Measurements from ENCODE around the gene RPL37A. TPM values are rescaled to one million over a fixed set of nuclear protein-coding genes. Genes with fewer than 3 reads are reported as not detected.

The RPL37A gene
- total and polyA plus RNA-seq, 4 experiments from 2014 or later, result 1,713 to 3,751 (median 3,123) TPM

- H3K27me3 ChIP-seq (ENCODE audit: insufficient read depth, low read length), result no peaks in the 10 kb centered on the region
- ChIA-PET POLR2A (ENCODE audit: partially characterized antibody) (no interaction called here), CTCF (ENCODE audit: partially characterized antibody) (no interaction called here)
- Mint-ChIP-seq H3K36me3 (peaks cover 58 to 78% of the 10 kb centered on the region in 2 donors), H3K27me3 (no peaks in the 10 kb centered on the region), H3K4me3 (peak overlapping the region in 1 of 8 donors; percentile 24), H3K9me3 (peaks cover 0 to 2% (median 0%) of the 10 kb centered on the region in 8 donors), H3K4me1 (peaks cover 28 to 52% (median 41%) of the 10 kb centered on the region in 4 donors), H3K27ac (peak overlapping the region in 2 of 7 donors; percentile 3 to 34)
- DNase-seq, result no peak
- peaks cover 39% of the 10 kb centered on the region for H3K36me3 ChIP-seq (ENCODE audit: insufficient read depth, low read length)
- peaks cover 39% of the 10 kb centered on the region for H3K4me1 ChIP-seq (ENCODE audit: insufficient read depth, low read length)
- H3K9me3 ChIP-seq (ENCODE audit: control insufficient read depth in 1 of 2, low read length in 2 of 2), result no peaks in the 10 kb centered on the region
- no peak overlapping the region for H3K27ac ChIP-seq (ENCODE audit: low read depth, low read length)
- intact Hi-C loops (cut with micrococcal nuclease), result no loop called here
- H3K4me3 ChIP-seq (ENCODE audit: low read length in 2 of 2), result no peak overlapping the region
Measured at GRCh38 chr2:216503697-216504375, 5.2 kb downstream of the RPL37A start.

DNA sequence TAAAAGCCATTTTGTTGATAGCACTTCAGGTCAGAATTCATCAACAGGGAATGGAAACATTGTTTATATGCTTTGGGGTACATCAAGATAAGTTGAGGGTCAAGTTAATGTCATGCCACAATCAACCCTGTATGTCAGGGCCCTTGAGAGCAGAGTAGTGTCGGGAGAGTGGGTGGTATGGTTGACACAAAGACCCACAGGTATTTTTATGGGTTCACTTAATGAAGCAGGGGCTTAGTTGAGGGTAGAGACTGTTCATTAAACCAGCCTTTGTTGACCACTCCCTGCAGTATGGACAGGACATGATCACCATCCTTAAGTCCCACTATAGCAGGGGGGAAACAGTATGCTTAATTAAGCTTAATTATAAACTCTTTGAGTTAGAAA, 5.7 kb downstream of the RPL37A start:
- Histone ChIP-seq H3K36me3 (ENCODE audit: insufficient read depth, low read length) (peaks cover 39% of the 10 kb centered on the region), H3K4me1 (ENCODE audit: insufficient read depth, low read length) (peaks cover 37% of the 10 kb centered on the region), H3K4me3 (ENCODE audit: low read length in 2 of 2) (no peak overlapping the region), H3K27me3 (ENCODE audit: insufficient read depth, low read length) (no peaks in the 10 kb centered on the region), H3K27ac (ENCODE audit: low read depth, low read length) (no peak overlapping the region), H3K9me3 (ENCODE audit: control insufficient read depth in 1 of 2, low read length in 2 of 2) (no peaks in the 10 kb centered on the region)
- Mint-ChIP-seq H3K27me3 (no peaks in the 10 kb centered on the region), H3K4me3 (no peak overlapping the region), H3K4me1 (peaks cover 27 to 47% (median 37%) of the 10 kb centered on the region in 4 donors), H3K27ac (peak overlapping the region in 3 of 7 donors; percentile 3 to 36 (median 34)), H3K9me3 (peaks cover 0 to 2% (median 0%) of the 10 kb centered on the region in 8 donors), H3K36me3 (peaks cover 53 to 72% of the 10 kb centered on the region in 2 donors)
- no peak for DNase-seq
- intact Hi-C loops (cut with micrococcal nuclease), result no loop called here
- CTCF ChIA-PET (ENCODE audit: partially characterized antibody), result no interaction called here
- POLR2A ChIA-PET (ENCODE audit: partially characterized antibody), result no interaction called here

DNA sequence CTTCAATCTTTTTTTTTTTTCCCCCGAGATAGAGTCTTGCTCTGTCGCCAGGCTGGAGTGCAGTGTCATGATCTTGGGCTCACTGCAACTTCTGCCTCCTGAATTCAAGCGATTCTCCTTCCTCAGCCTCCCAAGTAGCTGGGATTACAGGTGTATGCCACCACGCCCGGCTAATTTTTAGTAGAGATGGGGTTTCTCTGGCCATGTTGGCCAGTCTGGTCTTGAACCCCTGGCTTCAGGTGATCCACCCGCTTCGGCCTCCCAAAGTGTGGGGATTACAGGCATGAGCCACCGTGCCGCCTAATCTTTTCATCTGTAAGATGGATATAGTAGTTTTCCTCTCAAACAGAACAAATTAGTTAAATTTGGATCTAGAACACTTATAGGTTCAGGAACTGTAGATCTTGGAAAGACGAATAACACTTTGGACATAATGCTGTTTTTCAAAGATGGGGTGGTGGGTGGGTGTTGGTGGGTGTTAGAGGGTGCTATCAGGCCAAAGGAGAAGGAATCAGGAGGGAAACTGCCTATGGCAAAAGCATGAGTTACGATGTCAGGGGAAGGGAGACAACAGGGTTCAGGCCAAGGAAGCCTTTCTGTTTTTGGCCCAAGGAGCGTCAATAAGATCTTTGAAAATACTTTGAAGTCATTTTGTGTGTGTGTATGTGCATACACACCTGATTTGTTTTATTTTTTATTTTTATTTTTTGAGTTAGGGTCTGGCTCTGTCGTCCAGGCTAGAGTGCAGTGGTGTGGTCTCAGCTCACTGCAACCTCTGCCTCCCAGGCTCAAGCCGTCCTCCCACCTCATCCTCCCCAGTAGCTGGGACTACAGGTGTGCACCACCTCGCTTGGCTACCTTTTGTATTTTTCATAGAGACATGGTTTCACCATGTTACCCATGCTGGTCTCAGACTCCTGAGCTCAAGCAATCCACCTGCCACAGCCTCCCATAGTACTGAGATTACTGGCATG, 6.8 kb downstream of the RPL37A start:
- no peak overlapping the region for H3K4me3 Mint-ChIP-seq
- intact Hi-C loops (cut with micrococcal nuclease), result no loop called here
- peaks cover 0 to 2% (median 0%) of the 10 kb centered on the region in 8 donors for H3K9me3 Mint-ChIP-seq
- H3K27me3 ChIP-seq (ENCODE audit: insufficient read depth, low read length), result no peaks in the 10 kb centered on the region
- H3K36me3 Mint-ChIP-seq, result peaks cover 43 to 62% of the 10 kb centered on the region in 2 donors
- no peak overlapping the region for H3K27ac ChIP-seq (ENCODE audit: low read depth, low read length)
- no peak for DNase-seq
- H3K27ac Mint-ChIP-seq, result peak overlapping the region in 5 of 7 donors; percentile 35 to 84 (median 55)
- H3K27me3 Mint-ChIP-seq, result no peaks in the 10 kb centered on the region
- peaks cover 29% of the 10 kb centered on the region for H3K36me3 ChIP-seq (ENCODE audit: insufficient read depth, low read length)
- POLR2A ChIA-PET (ENCODE audit: partially characterized antibody), result interaction anchor here (1.9 kb wide), 1 partner anchor 7 kb away, joined by 9 read pairs; the partner anchor contains the start of gene RPL37A
- CTCF ChIA-PET (ENCODE audit: partially characterized antibody), result interaction anchor here (1.2 to 1.7 kb wide), 2 partner anchors 9 to 12 kb away, joined by 3 to 10 read pairs; no protein-coding TSS in a partner anchor
- H3K4me1 ChIP-seq (ENCODE audit: insufficient read depth, low read length), result peaks cover 26% of the 10 kb centered on the region
- no peak overlapping the region for H3K4me3 ChIP-seq (ENCODE audit: low read length in 2 of 2)
- no peaks in the 10 kb centered on the region for H3K9me3 ChIP-seq (ENCODE audit: control insufficient read depth in 1 of 2, low read length in 2 of 2)
- peaks cover 17 to 36% (median 28%) of the 10 kb centered on the region in 4 donors for H3K4me1 Mint-ChIP-seq

GRCh38 chr2:216507220-216508160, 8.8 kb downstream of the RPL37A start:
- POLR2A ChIA-PET (ENCODE audit: partially characterized antibody), result interaction anchor here (1.2 to 1.9 kb wide), 2 partner anchors 9 kb away, joined by 4 to 9 read pairs; partner anchors contain the start of gene RPL37A
- Mint-ChIP-seq H3K36me3 (peaks cover 27 to 43% of the 10 kb centered on the region in 2 donors), H3K4me3 (no peak overlapping the region), H3K27me3 (no peaks in the 10 kb centered on the region), H3K4me1 (peaks cover 7 to 21% (median 19%) of the 10 kb centered on the region in 4 donors), H3K9me3 (peaks cover 0 to 2% (median 0%) of the 10 kb centered on the region in 8 donors), H3K27ac (peak overlapping the region in 2 of 7 donors; percentile 58 to 81)
- no peak overlapping the region for H3K4me3 ChIP-seq (ENCODE audit: low read length in 2 of 2)
- H3K27ac ChIP-seq (ENCODE audit: low read depth, low read length), result no peak overlapping the region
- peak in 1 of 5 donors; percentile 39 for DNase-seq
- CTCF ChIA-PET (ENCODE audit: partially characterized antibody), result interaction anchor here (0.7 to 3.3 kb wide), 4 partner anchors 9 to 12 kb away, joined by 3 to 19 read pairs (median 7); partner anchors contain the start of gene RPL37A
- H3K4me1 ChIP-seq (ENCODE audit: insufficient read depth, low read length), result peaks cover 10% of the 10 kb centered on the region
- H3K27me3 ChIP-seq (ENCODE audit: insufficient read depth, low read length), result no peaks in the 10 kb centered on the region
- no peaks in the 10 kb centered on the region for H3K9me3 ChIP-seq (ENCODE audit: control insufficient read depth in 1 of 2, low read length in 2 of 2)
- peaks cover 11% of the 10 kb centered on the region for H3K36me3 ChIP-seq (ENCODE audit: insufficient read depth, low read length)
- intact Hi-C loops (cut with micrococcal nuclease), result no loop called here

- peaks cover 23 to 36% of the 10 kb centered on the region in 2 donors for H3K36me3 Mint-ChIP-seq
- no peak overlapping the region for H3K4me3 ChIP-seq (ENCODE audit: low read length in 2 of 2)
- peaks cover 4% of the 10 kb centered on the region for H3K36me3 ChIP-seq (ENCODE audit: insufficient read depth, low read length)
- H3K27ac Mint-ChIP-seq, result peak overlapping the region in 1 of 7 donors; percentile 46
- H3K27ac ChIP-seq (ENCODE audit: low read depth, low read length), result no peak overlapping the region
- POLR2A ChIA-PET (ENCODE audit: partially characterized antibody), result interaction anchor here (1.2 kb wide), 1 partner anchor 10 kb away, joined by 4 read pairs; the partner anchor contains the start of gene RPL37A
- no peaks in the 10 kb centered on the region for H3K9me3 ChIP-seq (ENCODE audit: control insufficient read depth in 1 of 2, low read length in 2 of 2)
- CTCF ChIA-PET (ENCODE audit: partially characterized antibody), result interaction anchor here (1.3 to 3.3 kb wide), 2 partner anchors 10 to 11 kb away, joined by 4 to 19 read pairs; partner anchors contain the start of gene RPL37A
- H3K9me3 Mint-ChIP-seq, result peaks cover 0 to 2% (median 0%) of the 10 kb centered on the region in 8 donors
- no peak for DNase-seq
- peaks cover 6% of the 10 kb centered on the region for H3K4me1 ChIP-seq (ENCODE audit: insufficient read depth, low read length)
- no peak overlapping the region for H3K4me3 Mint-ChIP-seq
- H3K27me3 ChIP-seq (ENCODE audit: insufficient read depth, low read length), result no peaks in the 10 kb centered on the region
- H3K27me3 Mint-ChIP-seq, result no peaks in the 10 kb centered on the region
- intact Hi-C loops (cut with micrococcal nuclease), result no loop called here
- H3K4me1 Mint-ChIP-seq, result peaks cover 0 to 16% (median 14%) of the 10 kb centered on the region in 4 donors
Measured at GRCh38 chr2:216508229-216508628, 9.6 kb downstream of the RPL37A start.

DNA sequence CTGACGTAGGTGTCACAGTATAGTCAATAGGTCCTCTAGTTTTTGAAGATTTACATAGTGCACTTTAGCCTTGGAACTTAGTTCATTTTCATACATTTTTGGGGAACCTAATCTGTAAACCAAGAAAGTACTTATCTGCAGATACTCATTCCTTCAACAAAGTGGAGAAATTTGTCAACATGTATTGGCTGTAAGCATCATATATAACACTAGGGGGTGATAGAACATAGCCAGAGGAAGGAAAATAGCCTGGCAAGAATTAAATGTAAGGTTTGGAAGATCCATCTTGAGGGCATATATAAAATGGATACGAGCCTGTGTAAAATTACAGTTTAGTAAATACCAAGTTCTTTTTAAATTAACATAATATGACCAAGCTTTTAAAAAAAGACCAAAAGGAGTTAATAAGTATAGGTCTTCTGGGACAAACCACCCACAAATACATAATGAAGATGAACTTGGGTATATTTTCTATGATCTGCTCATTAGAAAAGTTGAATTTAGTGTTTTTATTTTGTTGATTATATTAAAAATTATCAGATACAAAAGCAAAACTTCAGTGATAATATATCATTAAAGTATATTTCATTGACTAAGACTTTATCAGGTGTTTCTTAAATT, 18.2 kb downstream of the RPL37A start:
- Histone ChIP-seq H3K27me3 (ENCODE audit: insufficient read depth, low read length) (no peaks in the 10 kb centered on the region), H3K36me3 (ENCODE audit: insufficient read depth, low read length) (no peaks in the 10 kb centered on the region), H3K27ac (ENCODE audit: low read depth, low read length) (no peak overlapping the region), H3K4me3 (ENCODE audit: low read length in 2 of 2) (no peak overlapping the region), H3K9me3 (ENCODE audit: control insufficient read depth in 1 of 2, low read length in 2 of 2) (no peaks in the 10 kb centered on the region), H3K4me1 (ENCODE audit: insufficient read depth, low read length) (no peaks in the 10 kb centered on the region)
- ChIA-PET POLR2A (ENCODE audit: partially characterized antibody) (no interaction called here), CTCF (ENCODE audit: partially characterized antibody) (interaction anchor here (1.2 to 11.2 kb wide), 6 partner anchors 7 to 1196 kb away, joined by 3 to 95 read pairs (median 8); partner anchors contain the start of gene RPL37A)
- Mint-ChIP-seq H3K27me3 (no peaks in the 10 kb centered on the region), H3K4me1 (peaks cover 0 to 4% (median 0%) of the 10 kb centered on the region in 4 donors), H3K27ac (peak overlapping the region in 1 of 7 donors; percentile 31), H3K9me3 (peaks cover 0 to 2% (median 0%) of the 10 kb centered on the region in 8 donors), H3K4me3 (no peak overlapping the region), H3K36me3 (no peaks in the 10 kb centered on the region)
- no peak for DNase-seq
- intact Hi-C loops (cut with micrococcal nuclease), result loop anchor here (5.0 kb wide), 2 partner anchors 995 to 1240 kb away; no protein-coding TSS in a partner anchor

Data from CD4-positive, alpha-beta memory T cell (primary cell).